HPDE6-E6E7 (cell line): ENCODE data around the gene OR14J1.
"Not testable (repeated sequence)": the region's sequence is repeated elsewhere in the genome, so short reads cannot be mapped to it uniquely, and the experiment has no call there.

Experiments
- DNase-seq: peaks from one replicate; pipeline ENCODE4 v3.0.0; 2011; ENCODE audit warnings: missing footprints; ENCODE audit errors: extremely low spot score

The OR14J1 gene

GRCh38 chr6:29301316-29301715 lies at the start of gene OR14J1:
TSS of gene OR14J1 (plus strand) at chr6:29301701. CDS start at chr6:29306690, 4,989 bp downstream.
- no peak for DNase-seq

GRCh38 chr6:29251736-29252135 lies 49.8 kb upstream of the OR14J1 start:
- DNase-seq, result no peak

GRCh38 chr6:29255530-29255929 lies 46.0 kb upstream of the OR14J1 start:
- DNase-seq, result no peak

- no peak for DNase-seq
Measured at GRCh38 chr6:29259721-29260120, 41.8 kb upstream of the OR14J1 start.

GRCh38 chr6:29263001-29263400 lies 38.5 kb upstream of the OR14J1 start:
- no peak for DNase-seq

GRCh38 chr6:29294499-29294914 lies 7.0 kb upstream of the OR14J1 start:
- DNase-seq, result no peak

- DNase-seq, result no peak
Measured at GRCh38 chr6:29295181-29295585, 6.3 kb upstream of the OR14J1 start.

GRCh38 chr6:29295623-29296022 lies 5.9 kb upstream of the OR14J1 start:
- DNase-seq, result no peak

GRCh38 chr6:29319931-29320330 lies 18.4 kb downstream of the OR14J1 start:
- DNase-seq, result no peak

GRCh38 chr6:29323332-29323731 lies 21.8 kb downstream of the OR14J1 start:
- DNase-seq, result not testable (repeated sequence)

- no peak for DNase-seq
Measured at GRCh38 chr6:29325777-29326176, 24.3 kb downstream of the OR14J1 start.

GRCh38 chr6:29332676-29333075 lies 31.2 kb downstream of the OR14J1 start:
- DNase-seq, result no peak

- DNase-seq, result no peak
Measured at GRCh38 chr6:29336269-29336668, 34.8 kb downstream of the OR14J1 start.

- no peak for DNase-seq
Measured at GRCh38 chr6:29345380-29345779, 43.9 kb downstream of the OR14J1 start.

- not testable (repeated sequence) for DNase-seq
Measured at GRCh38 chr6:29349348-29349747, 47.8 kb downstream of the OR14J1 start.

GRCh38 chr6:29354980-29355379 lies 53.5 kb downstream of the OR14J1 start:
- DNase-seq, result no peak

- DNase-seq, result no peak
Measured at GRCh38 chr6:29355603-29356002, 54.1 kb downstream of the OR14J1 start.
